ENCODE data around the gene SPATC1L. TPM values are rescaled to one million over a fixed set of nuclear protein-coding genes. Genes with fewer than 3 reads are reported as not detected.

SPATC1L gene
- total RNA-seq, 1 experiment from 2014 or later, result 11.3 TPM

DNA sequence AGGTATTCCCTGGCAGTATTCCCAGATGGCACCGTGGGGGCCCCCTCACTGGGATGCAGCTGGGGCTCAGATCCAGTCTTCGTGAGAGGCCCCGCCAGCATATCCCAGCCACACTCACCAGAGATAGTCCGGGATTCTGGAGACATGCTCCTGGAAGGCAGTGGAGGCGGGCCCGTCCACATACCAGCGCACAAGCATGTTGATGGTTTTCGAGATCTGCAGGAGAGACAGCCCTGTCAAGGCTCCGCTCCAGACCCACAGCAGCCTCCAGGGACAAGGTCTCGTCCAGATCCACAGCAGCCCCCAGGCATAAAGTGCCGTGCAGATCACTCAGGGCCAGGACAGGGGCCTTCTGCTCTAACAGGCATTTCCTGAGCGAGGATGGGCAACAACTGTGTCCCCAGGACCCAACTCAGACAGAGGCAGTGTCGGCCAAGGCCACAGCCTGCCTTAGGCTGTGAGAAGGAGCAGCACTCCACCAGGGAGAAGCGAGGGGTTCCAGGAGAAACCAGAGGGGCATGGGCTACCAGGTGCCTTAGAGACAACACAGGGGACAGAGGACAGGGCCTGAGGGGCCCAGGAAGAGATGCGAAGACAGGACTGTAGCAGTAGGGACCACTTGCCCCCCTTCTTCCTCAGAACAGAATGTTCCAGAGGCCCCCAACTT lies 29.5 kb upstream of the SPATC1L start:
- TF ChIP-seq CTCF (IDR thresholded peaks at IDR 0.05; ENCODE audit: unreplicated experiment), result no peak
- no TSS peak for BruUV-seq (replicated peaks)
- Mint-ChIP-seq H3K4me3 (ENCODE audit: unreplicated experiment) (no peak overlapping the region), H3K9me3 (ENCODE audit: unreplicated experiment) (no peaks in the 10 kb centered on the region), H3K27me3 (ENCODE audit: insufficient read depth, unreplicated experiment) (no peaks in the 10 kb centered on the region), H3K27ac (ENCODE audit: low read depth, unreplicated experiment) (no peak overlapping the region), H3K4me1 (ENCODE audit: insufficient read depth, unreplicated experiment) (no peaks in the 10 kb centered on the region), H3K36me3 (ENCODE audit: insufficient read depth, unreplicated experiment) (peaks cover 54% of the 10 kb centered on the region)
- intact Hi-C loops (cut with micrococcal nuclease), result no loop called here
- CTCF ChIA-PET, result interaction anchor here (0.9 kb wide), 1 partner anchor 11 kb away, joined by 4 read pairs; no protein-coding TSS in a partner anchor
- POLR2A ChIA-PET, result no interaction called here
- no peak for DNase-seq (ENCODE audit: unreplicated experiment)

DNA sequence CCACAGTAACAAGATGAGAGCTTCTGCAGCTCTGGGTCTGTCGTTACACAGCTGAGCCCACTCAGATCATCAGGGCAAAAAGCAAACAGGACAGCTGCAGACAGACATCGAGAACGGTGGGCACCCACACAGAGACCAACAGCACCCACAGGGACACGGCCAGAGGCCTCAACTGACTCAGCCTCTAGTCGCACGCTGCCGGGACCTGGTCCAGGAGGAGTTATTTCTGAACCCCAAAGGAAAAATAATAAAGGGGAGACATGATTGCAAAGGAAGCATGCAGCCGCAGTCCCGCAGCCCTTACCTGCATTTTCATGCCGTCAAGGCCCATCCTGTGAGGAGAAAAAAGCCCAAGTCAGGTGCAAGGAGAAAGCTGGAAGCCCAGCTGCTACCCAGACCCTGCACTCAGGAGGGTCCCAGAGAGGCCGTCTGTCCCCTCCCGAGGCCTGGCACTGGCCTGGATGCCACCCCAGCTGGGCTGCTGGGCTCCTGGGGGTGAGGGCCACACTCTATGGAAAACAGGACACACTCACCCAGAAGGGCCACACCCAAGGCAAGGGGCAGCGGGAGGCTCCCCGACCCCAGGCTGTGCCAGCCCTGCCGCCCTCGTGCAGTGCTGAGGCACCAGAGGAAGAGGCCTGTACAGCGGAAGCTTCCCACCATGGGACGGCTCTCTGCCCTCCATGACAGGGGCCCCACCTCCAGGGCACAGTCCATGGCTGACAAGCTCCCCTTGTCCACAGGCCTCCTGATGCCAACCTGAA lies 28.6 kb upstream of the SPATC1L start:
- DNase-seq (ENCODE audit: unreplicated experiment), result no peak
- POLR2A ChIA-PET, result no interaction called here
- Mint-ChIP-seq H3K27ac (ENCODE audit: low read depth, unreplicated experiment) (no peak overlapping the region), H3K36me3 (ENCODE audit: insufficient read depth, unreplicated experiment) (peaks cover 60% of the 10 kb centered on the region), H3K27me3 (ENCODE audit: insufficient read depth, unreplicated experiment) (no peaks in the 10 kb centered on the region), H3K9me3 (ENCODE audit: unreplicated experiment) (no peaks in the 10 kb centered on the region), H3K4me1 (ENCODE audit: insufficient read depth, unreplicated experiment) (no peaks in the 10 kb centered on the region), H3K4me3 (ENCODE audit: unreplicated experiment) (no peak overlapping the region)
- intact Hi-C loops (cut with micrococcal nuclease), result no loop called here
- no peak for TF ChIP-seq CTCF (IDR thresholded peaks at IDR 0.05; ENCODE audit: unreplicated experiment)
- CTCF ChIA-PET, result interaction anchor here (0.9 kb wide), 1 partner anchor 12 kb away, joined by 4 read pairs; no protein-coding TSS in a partner anchor
- BruUV-seq (replicated peaks), result no TSS peak

- POLR2A ChIA-PET, result no interaction called here
- no peak for TF ChIP-seq CTCF (IDR thresholded peaks at IDR 0.05; ENCODE audit: unreplicated experiment)
- H3K9me3 Mint-ChIP-seq (ENCODE audit: unreplicated experiment), result no peaks in the 10 kb centered on the region
- no peaks in the 10 kb centered on the region for H3K27me3 Mint-ChIP-seq (ENCODE audit: insufficient read depth, unreplicated experiment)
- H3K4me3 Mint-ChIP-seq (ENCODE audit: unreplicated experiment), result no peak overlapping the region
- CTCF ChIA-PET, result interaction anchor here (0.7 to 1.0 kb wide), 3 partner anchors 7 to 17 kb away, joined by 3 to 4 read pairs (median 3); no protein-coding TSS in a partner anchor
- H3K27ac Mint-ChIP-seq (ENCODE audit: low read depth, unreplicated experiment), result no peak overlapping the region
- peaks cover 55% of the 10 kb centered on the region for H3K36me3 Mint-ChIP-seq (ENCODE audit: insufficient read depth, unreplicated experiment)
- no TSS peak for BruUV-seq (replicated peaks)
- intact Hi-C loops (cut with micrococcal nuclease), result no loop called here
- no peak for DNase-seq (ENCODE audit: unreplicated experiment)
- no peaks in the 10 kb centered on the region for H3K4me1 Mint-ChIP-seq (ENCODE audit: insufficient read depth, unreplicated experiment)
Measured at GRCh38 chr21:46211786-46212720, 27.8 kb upstream of the SPATC1L start.

DNA sequence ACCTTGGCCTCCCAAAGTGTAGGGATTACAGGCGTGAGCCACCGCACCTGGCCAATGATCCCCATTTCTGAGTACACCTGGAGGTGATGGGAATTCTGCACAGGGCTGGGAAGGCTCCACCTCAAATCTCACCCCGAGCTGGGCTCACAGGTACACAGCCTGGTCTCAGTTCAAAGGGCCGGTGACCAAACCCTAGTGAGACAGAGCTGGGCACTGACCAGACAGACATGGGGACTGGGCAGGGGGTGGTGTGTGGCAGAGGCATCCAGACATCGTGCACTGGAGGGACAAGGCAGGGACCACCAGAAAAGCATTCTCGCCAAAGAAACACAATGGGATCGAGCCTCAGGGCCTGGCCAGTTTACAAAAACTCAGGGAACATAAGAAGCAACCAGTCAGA lies 27.1 kb upstream of the SPATC1L start:
- CTCF ChIA-PET, result interaction anchor here (0.7 to 1.0 kb wide), 4 partner anchors 8 to 68 kb away, joined by 3 to 4 read pairs (median 4); no protein-coding TSS in a partner anchor
- no TSS peak for BruUV-seq (replicated peaks)
- intact Hi-C loops (cut with micrococcal nuclease), result no loop called here

More for the DNA sequence above, 27.1 kb upstream of the SPATC1L start:
- Mint-ChIP-seq H3K27me3 (ENCODE audit: insufficient read depth, unreplicated experiment) (no peaks in the 10 kb centered on the region), H3K4me3 (ENCODE audit: unreplicated experiment) (no peak overlapping the region), H3K36me3 (ENCODE audit: insufficient read depth, unreplicated experiment) (peaks cover 54% of the 10 kb centered on the region), H3K27ac (ENCODE audit: low read depth, unreplicated experiment) (no peak overlapping the region), H3K9me3 (ENCODE audit: unreplicated experiment) (no peaks in the 10 kb centered on the region), H3K4me1 (ENCODE audit: insufficient read depth, unreplicated experiment) (no peaks in the 10 kb centered on the region)
- TF ChIP-seq CTCF (IDR thresholded peaks at IDR 0.05; ENCODE audit: unreplicated experiment), result no peak
- no peak for DNase-seq (ENCODE audit: unreplicated experiment)
- POLR2A ChIA-PET, result no interaction called here
